Natural killer cell (primary cell): ENCODE measurements around the gene TTC7B. TPM values are rescaled to one million over a fixed set of nuclear protein-coding genes. Genes with fewer than 3 reads are reported as not detected.

ENCODE experiments used
- ATAC-seq, 3 donors: fragments of 150-1000 bp in 2 of 3; fragments of 200-7000 bp in 1 of 3; cut with Tn5 transposase; 1 replicate in 1 of 3; 2 replicates in 2 of 3; pipeline ENCODE4 v1.10.0; 2021; ENCODE audit warnings: mild to moderate bottlenecking in 2 of 3, moderate library complexity in 2 of 3
- DNase-seq, 2 donors: peaks; one replicate each; pipeline versions ENCODE4 v3.0.0 to v3.0.0-alpha.2; 2013 to 2021; ENCODE audit warnings: mixed read lengths in 1 of 2
- H3K27ac ChIP-seq: one replicate; pipeline ENCODE4 v1.5.1; 2013; ENCODE audit warnings: mild to moderate bottlenecking, low read length
- H3K27me3 ChIP-seq: one replicate; pipeline ENCODE4 v1.6.1; 2013; ENCODE audit warnings: low read length; ENCODE audit not compliant: control insufficient read depth, insufficient read depth
- H3K36me3 ChIP-seq: one replicate; pipeline ENCODE4 v1.6.1; 2013; ENCODE audit warnings: low read length; ENCODE audit not compliant: control insufficient read depth, insufficient read depth
- H3K4me1 ChIP-seq: one replicate; pipeline ENCODE4 v1.6.1; 2013; ENCODE audit warnings: low read length; ENCODE audit not compliant: control insufficient read depth, insufficient read depth
- H3K4me3 ChIP-seq: one replicate; pipeline ENCODE4 v1.5.1; 2013; ENCODE audit warnings: low read length
- H3K9me3 ChIP-seq: one replicate; pipeline ENCODE4 v1.6.1; 2013; ENCODE audit warnings: low read length; ENCODE audit not compliant: control insufficient read depth, insufficient read depth
- H3K27ac Mint-ChIP-seq, 2 donors: one replicate each; pipeline ENCODE4 v1.8.0; 2022; ENCODE audit warnings: mild to moderate bottlenecking in 2 of 2, mixed read lengths in 2 of 2, moderate library complexity in 1 of 2
- H3K27me3 Mint-ChIP-seq, 2 donors: one replicate each; pipeline ENCODE4 v1.8.0; 2022; ENCODE audit warnings: low read depth in 2 of 2, mixed read lengths in 2 of 2
- H3K36me3 Mint-ChIP-seq: one replicate; pipeline ENCODE4 v1.8.0; 2022; ENCODE audit warnings: mixed read lengths
- H3K4me1 Mint-ChIP-seq, 2 donors: one replicate each; pipeline ENCODE4 v1.8.0; 2022; ENCODE audit warnings: mixed read lengths in 2 of 2
- H3K4me3 Mint-ChIP-seq: one replicate; pipeline ENCODE4 v1.8.0; 2022; ENCODE audit warnings: mild to moderate bottlenecking, moderate library complexity, mixed read lengths
- H3K9me3 Mint-ChIP-seq, 2 donors: one replicate each; pipeline ENCODE4 v1.8.0; 2022; ENCODE audit warnings: mixed read lengths in 2 of 2
- CTCF ChIP-seq: fragments of 200-600 bp; IDR thresholded peaks from one replicate; pipeline ENCODE4 v1.8.0; 2022; ENCODE audit warnings: antibody characterized with exemption
- WGBS: methylation state at CpG from one replicate; pipeline ENCODE4 v1.1.7; 2013; ENCODE audit warnings: missing lambda C conversion rate; ENCODE audit not compliant: insufficient coverage; 5-methylcytosine and 5-hydroxymethylcytosine counted together
- intact Hi-C: fragments of 100-400 bp; cut with micrococcal nuclease; formaldehyde crosslinking; loops from one replicate; pipeline ENCODE4 v1.14.2; 2022
- total RNA-seq, 4 donors: library from RNA; stranded (reverse); fragments of 120-200 nt in 1 of 4; gene quantifications; one replicate each; pipeline versions ENCODE4 v1.2.3 to v1.2.4, GENCODE V29; 2013 to 2022

The TTC7B gene
- total RNA-seq, 3 donors from 2014 or later (not counting 1 experiment from before 2014, with no cell fraction given): 1.7 to 17.2 (median 5.9) TPM

GRCh38 chr14:90642244-90642717, 173.9 kb downstream of the TTC7B start:
- Histone ChIP-seq H3K36me3 (no peaks in the 10 kb centered on the region), H3K4me3 (no peak overlapping the region), H3K9me3 (no peaks in the 10 kb centered on the region), H3K27ac (no peak overlapping the region), H3K27me3 (no peaks in the 10 kb centered on the region), H3K4me1 (no peaks in the 10 kb centered on the region)
- Mint-ChIP-seq H3K4me1 (no peaks in the 10 kb centered on the region), H3K27me3 (no peaks in the 10 kb centered on the region), H3K9me3 (no peaks in the 10 kb centered on the region), H3K36me3 (no peaks in the 10 kb centered on the region), H3K4me3 (no peak overlapping the region), H3K27ac (no peak overlapping the region)
- intact Hi-C loops: no loop called here
- DNase-seq (no peak), ATAC-seq (no peak)
- WGBS: 56% methylated on average over 3 of the region's 3 CpGs
- TF ChIP-seq CTCF: no peak

GRCh38 chr14:90641615-90642243, 174.5 kb downstream of the TTC7B start:
- no peak for ATAC-seq
- H3K9me3 Mint-ChIP-seq: no peaks in the 10 kb centered on the region

GRCh38 chr14:90641168-90641567, 175.1 kb downstream of the TTC7B start:
- H3K27ac ChIP-seq: no peak overlapping the region

More at GRCh38 chr14:90641615-90642243, 174.5 kb downstream of the TTC7B start:
- Histone ChIP-seq H3K4me1 (no peaks in the 10 kb centered on the region), H3K9me3 (no peaks in the 10 kb centered on the region), H3K27me3 (no peaks in the 10 kb centered on the region), H3K36me3 (no peaks in the 10 kb centered on the region), H3K4me3 (no peak overlapping the region), H3K27ac (no peak overlapping the region)
- H3K27ac Mint-ChIP-seq: no peak overlapping the region
- no peak overlapping the region for H3K4me3 Mint-ChIP-seq
- H3K4me1 Mint-ChIP-seq: no peaks in the 10 kb centered on the region
- no peak for TF ChIP-seq CTCF
- WGBS: 82% methylated on average over 6 of the region's 6 CpGs
- intact Hi-C loops: no loop called here
- H3K36me3 Mint-ChIP-seq: no peaks in the 10 kb centered on the region
- DNase-seq: no peak
- no peaks in the 10 kb centered on the region for H3K27me3 Mint-ChIP-seq

More at GRCh38 chr14:90641168-90641567, 175.1 kb downstream of the TTC7B start:
- Histone ChIP-seq H3K4me3 (no peak overlapping the region), H3K27me3 (no peaks in the 10 kb centered on the region), H3K9me3 (no peaks in the 10 kb centered on the region), H3K4me1 (no peaks in the 10 kb centered on the region), H3K36me3 (no peaks in the 10 kb centered on the region)
- TF ChIP-seq CTCF: no peak
- intact Hi-C loops: no loop called here
- H3K4me1 Mint-ChIP-seq: no peaks in the 10 kb centered on the region
- DNase-seq: no peak
- ATAC-seq: no peak
- H3K4me3 Mint-ChIP-seq: no peak overlapping the region
- 97% methylated on average over 3 of the region's 3 CpGs for WGBS
- no peak overlapping the region for H3K27ac Mint-ChIP-seq
- H3K9me3 Mint-ChIP-seq: no peaks in the 10 kb centered on the region
- H3K27me3 Mint-ChIP-seq: no peaks in the 10 kb centered on the region
- no peaks in the 10 kb centered on the region for H3K36me3 Mint-ChIP-seq
